AG04449 (cell line): ENCODE results near the gene POLR1A.

Source experiments
- CTCF ChIA-PET: fragments of 350-600 bp; formaldehyde crosslinking; extraction: SDS; loops from one replicate; lab custom pipeline; 2021; ENCODE audit warnings: antibody characterized with exemption; lab: Yijun Ruan, JAX
- POLR2A ChIA-PET: fragments of 400-600, 350-600 bp; formaldehyde crosslinking; extraction: SDS; loops from one replicate; lab custom pipeline; 2020; ENCODE audit warnings: antibody characterized with exemption, inconsistent platforms; lab: Yijun Ruan, JAX
- DNase-seq: peaks from one replicate; pipeline ENCODE4 v3.0.0-alpha.2; 2010; ENCODE audit warnings: low read depth, low spot score
- H3K4me3 ChIP-seq: 2 replicates; pipeline ENCODE4 v1.5.1; 2011; ENCODE audit warnings: low read depth, mild to moderate bottlenecking, control low read depth, low read length
- CTCF ChIP-seq: IDR thresholded peaks from one replicate; pipeline ENCODE4 v1.5.1; 2011; ENCODE audit warnings: mild to moderate bottlenecking, moderate library complexity, low read length, control low read depth, inconsistent platforms; ENCODE audit not compliant: insufficient read depth; ENCODE audit errors: missing control alignments

Gene POLR1A

GRCh38 chr2:86031606-86032005 lies 74.1 kb downstream of the POLR1A start:
- H3K4me3 ChIP-seq, result no peak overlapping the region
- TF ChIP-seq CTCF, result no peak
- ChIA-PET POLR2A (no interaction called here), CTCF (interaction anchor here (0.9 kb wide), 1 partner anchor 204 kb away, joined by 3 read pairs; no protein-coding TSS in a partner anchor)
- no peak for DNase-seq

- no peak overlapping the region for H3K4me3 ChIP-seq
- CTCF ChIA-PET, result interaction anchor here (0.9 kb wide), 1 partner anchor 203 kb away, joined by 3 read pairs; no protein-coding TSS in a partner anchor
- no peak for DNase-seq
- TF ChIP-seq CTCF, result no peak
- POLR2A ChIA-PET, result no interaction called here
Measured at GRCh38 chr2:86031151-86031550, 74.5 kb downstream of the POLR1A start.

GRCh38 chr2:86029873-86030272 lies 75.8 kb downstream of the POLR1A start:
- ChIA-PET CTCF (interaction anchor here (1.2 to 1.7 kb wide), 2 partner anchors 141 to 202 kb away, joined by 3 to 4 read pairs; partner anchors contain the start of gene ST3GAL5), POLR2A (no interaction called here)
- DNase-seq, result no peak
- no peak for TF ChIP-seq CTCF
- no peak overlapping the region for H3K4me3 ChIP-seq

- DNase-seq, result no peak
- no peak overlapping the region for H3K4me3 ChIP-seq
- CTCF ChIA-PET, result interaction anchor here (0.5 to 2.2 kb wide), 4 partner anchors 47 to 201 kb away, joined by 3 to 5 read pairs (median 4); partner anchors contain the start of gene ST3GAL5
- no peak for TF ChIP-seq CTCF
- POLR2A ChIA-PET, result no interaction called here
Measured at GRCh38 chr2:86028766-86029381, 76.8 kb downstream of the POLR1A start.

- H3K4me3 ChIP-seq, result no peak overlapping the region
- ChIA-PET CTCF (interaction anchor here (0.5 to 2.2 kb wide), 5 partner anchors 14 to 214 kb away, joined by 3 to 5 read pairs (median 3); partner anchors contain the start of gene ST3GAL5), POLR2A (no interaction called here)
- no peak for TF ChIP-seq CTCF
- no peak for DNase-seq
Measured at GRCh38 chr2:86027922-86028765, 77.5 kb downstream of the POLR1A start.

GRCh38 chr2:86027196-86027921 lies 78.3 kb downstream of the POLR1A start:
- no peak for DNase-seq
- no peak overlapping the region for H3K4me3 ChIP-seq
- ChIA-PET CTCF (interaction anchor here (0.7 to 2.2 kb wide), 4 partner anchors 13 to 213 kb away, joined by 3 to 5 read pairs (median 3); partner anchors contain the start of gene ST3GAL5), POLR2A (no interaction called here)
- no peak for TF ChIP-seq CTCF
